GM12801 (cell line): ENCODE data around the gene PAK2.

ENCODE experiments used
- CTCF ChIP-seq: IDR thresholded peaks from one replicate; pipeline ENCODE4 v1.5.1; 2011; ENCODE audit warnings: control low read depth; ENCODE audit not compliant: insufficient read length; ENCODE audit errors: extremely low read depth

The PAK2 gene

GRCh38 chr3:196804773-196805172 is 65.1 kb downstream of the PAK2 start:
- TF ChIP-seq CTCF = no peak

- TF ChIP-seq CTCF = no peak
Observed at GRCh38 chr3:196810963-196811581, 71.4 kb downstream of the PAK2 start.

- TF ChIP-seq CTCF = no peak
Observed at GRCh38 chr3:196812853-196813252, 73.2 kb downstream of the PAK2 start.

GRCh38 chr3:196813903-196814302 is 74.2 kb downstream of the PAK2 start:
- TF ChIP-seq CTCF = no peak

GRCh38 chr3:196821806-196822355 is 82.2 kb downstream of the PAK2 start:
- no peak for TF ChIP-seq CTCF

- no peak for TF ChIP-seq CTCF
Observed at GRCh38 chr3:196835086-196835485, 95.4 kb downstream of the PAK2 start.

- no peak for TF ChIP-seq CTCF
Observed at GRCh38 chr3:196837819-196838420, 98.3 kb downstream of the PAK2 start.
